HG03354 (cell line): ENCODE data around the gene CLCN2.

Experiments
- ATAC-seq: cut with Tn5 transposase; IDR thresholded peaks from one replicate; pipeline ENCODE4 v1.9.1; 2021; ENCODE audit warnings: mild to moderate bottlenecking; ENCODE audit not compliant: unreplicated experiment, poor library complexity, severe bottlenecking

CLCN2 gene

DNA sequence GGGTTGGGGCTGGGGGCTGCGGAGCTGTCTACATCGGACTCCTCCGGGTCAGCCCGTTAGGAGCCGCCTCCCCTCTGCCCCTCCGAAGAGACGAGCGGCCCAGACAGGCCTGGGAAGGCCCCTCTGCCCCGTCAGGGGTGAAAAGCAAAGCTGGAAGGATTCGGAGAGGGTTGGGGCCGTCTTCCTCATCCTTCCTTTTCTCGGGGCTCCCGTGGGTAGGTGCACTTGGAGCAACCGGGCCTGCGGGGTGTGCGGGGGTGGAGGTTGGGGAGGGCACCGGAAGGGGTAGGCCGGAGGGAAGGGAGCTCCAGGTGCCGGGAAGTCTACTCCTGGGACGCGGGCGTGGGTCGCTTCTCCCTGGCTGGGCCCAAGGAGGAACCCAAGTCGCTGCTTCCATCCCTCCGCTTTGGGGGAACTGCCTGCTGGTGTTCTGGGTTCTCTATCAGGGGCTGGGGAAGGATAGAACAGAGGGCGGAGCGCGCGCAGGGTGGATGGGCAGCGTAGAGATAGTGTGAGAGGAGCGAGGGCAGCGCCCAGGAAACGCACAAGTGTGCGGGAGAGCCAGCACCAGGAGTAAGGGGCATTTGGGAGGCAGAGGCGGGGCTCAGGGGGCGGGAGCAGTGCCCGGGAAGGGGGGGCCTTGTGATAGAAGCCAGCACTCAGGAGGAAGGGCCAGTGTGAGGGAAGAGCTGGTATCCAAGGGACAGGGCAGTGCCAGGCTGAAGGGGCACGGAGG is 695 bp upstream of the CLCN2 start:
- peak; percentile 13 for ATAC-seq

DNA sequence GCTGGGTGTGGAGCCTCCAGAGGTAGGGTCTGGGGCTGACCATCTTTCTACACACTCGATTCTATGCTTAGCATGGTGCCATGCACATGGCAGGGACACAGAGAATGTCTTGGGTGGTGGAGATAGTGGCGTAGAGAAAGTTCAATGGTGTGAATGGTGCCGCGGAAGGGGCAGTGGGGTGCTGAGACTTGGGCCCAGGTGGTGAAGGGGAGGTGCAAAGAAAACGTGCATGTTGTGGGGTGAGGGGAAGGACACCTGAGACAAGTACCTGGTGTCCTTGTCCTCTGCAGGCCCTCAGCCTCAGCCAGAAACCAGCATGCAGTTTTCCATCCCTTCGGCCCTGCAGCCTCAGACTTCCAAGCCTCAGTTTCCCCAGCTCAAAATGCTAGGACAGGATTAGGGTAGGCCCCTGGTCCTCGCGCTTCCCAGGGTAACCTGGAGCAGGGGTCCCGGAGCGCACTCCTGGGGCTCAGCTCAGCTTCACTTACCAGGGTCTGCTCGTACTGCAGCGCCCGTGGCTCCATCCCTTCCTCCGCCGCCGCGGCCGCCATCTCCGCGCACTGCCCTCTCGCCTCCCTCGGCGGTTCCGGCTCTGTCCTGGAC is 375 bp downstream of the CLCN2 start:
- no peak for ATAC-seq

DNA sequence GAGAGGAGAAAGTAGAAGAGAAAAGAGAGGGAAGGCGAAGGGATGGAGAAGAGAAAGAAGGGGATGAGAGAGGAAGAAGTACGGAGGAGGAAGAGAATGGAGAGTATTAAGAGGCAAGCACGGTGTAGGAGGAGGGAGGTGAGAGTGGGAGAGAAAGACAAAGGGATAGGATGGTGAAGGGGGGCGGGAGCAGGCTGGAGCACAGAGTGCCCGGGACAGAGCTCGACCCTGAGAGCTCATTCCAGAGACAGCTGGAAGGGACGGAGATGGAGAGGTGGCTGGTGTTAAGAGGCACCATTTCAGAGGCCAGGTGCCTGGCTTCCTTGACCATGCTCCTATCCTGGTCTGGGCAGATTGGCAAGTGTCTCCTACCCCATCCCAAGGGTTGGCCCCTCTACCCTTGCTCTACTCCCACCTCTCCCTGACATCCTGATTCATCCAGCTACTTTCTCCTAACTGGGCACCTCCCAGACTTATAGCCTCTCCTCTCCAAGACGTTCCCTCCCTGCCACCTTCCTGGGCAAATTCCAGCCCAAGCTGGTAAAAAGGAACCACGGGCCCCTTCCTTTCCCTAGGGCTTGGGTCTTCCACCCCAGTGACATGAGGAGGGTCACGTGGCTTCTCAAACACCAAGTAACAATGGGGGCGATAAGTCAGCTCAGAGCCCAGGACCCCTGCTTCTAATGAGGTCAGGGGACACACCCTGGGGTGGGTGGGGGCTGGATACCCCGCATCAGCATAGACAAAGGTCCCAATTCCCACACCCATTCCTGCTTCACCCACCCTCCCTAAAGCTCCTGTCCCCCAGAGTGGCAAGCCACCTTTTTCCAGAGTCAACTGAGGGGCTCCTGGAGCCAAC is 1.1 kb downstream of the CLCN2 start:
- ATAC-seq: no peak

DNA sequence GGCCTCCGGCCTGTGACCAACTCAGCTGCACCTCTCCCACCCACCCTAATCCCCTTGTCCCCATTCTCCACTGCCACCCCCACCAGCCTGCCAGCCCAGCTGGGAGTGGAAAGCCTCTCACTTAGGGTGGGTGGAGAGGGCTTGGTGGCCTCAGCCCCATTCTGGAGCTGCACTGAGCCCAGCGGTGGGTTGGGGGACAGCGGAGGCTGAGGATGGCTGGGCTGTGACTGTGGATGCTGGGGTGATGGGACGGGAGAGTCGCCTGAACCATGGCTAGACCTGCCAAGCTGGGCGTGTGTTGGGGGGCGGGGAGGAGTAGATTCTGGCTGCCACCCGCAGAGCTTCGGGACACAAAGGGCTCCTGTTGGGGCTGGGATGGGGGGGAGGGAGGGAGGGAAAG is 1.8 kb downstream of the CLCN2 start:
- ATAC-seq: no peak

DNA sequence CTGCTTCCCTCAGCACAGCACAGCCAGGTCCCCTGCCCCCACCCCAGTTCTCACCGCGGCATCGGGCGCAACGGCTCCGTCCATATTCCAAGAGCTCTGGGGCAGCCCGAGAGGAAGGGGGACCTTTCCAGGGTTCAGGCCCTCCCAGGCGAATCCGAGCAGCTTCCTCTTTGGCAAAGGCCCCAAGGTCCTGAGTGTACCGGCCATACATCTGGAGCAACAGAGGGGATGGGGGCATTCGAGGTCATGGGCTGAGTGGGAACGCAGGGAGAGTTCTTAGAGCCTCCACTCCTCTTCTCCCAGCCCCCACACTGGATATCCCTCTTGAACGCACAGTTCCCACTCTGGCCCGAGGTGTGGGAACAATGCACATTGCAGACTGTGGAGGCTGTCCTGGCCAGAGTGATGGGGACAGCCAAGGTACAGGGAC is 2.5 kb downstream of the CLCN2 start:
- no peak for ATAC-seq

DNA sequence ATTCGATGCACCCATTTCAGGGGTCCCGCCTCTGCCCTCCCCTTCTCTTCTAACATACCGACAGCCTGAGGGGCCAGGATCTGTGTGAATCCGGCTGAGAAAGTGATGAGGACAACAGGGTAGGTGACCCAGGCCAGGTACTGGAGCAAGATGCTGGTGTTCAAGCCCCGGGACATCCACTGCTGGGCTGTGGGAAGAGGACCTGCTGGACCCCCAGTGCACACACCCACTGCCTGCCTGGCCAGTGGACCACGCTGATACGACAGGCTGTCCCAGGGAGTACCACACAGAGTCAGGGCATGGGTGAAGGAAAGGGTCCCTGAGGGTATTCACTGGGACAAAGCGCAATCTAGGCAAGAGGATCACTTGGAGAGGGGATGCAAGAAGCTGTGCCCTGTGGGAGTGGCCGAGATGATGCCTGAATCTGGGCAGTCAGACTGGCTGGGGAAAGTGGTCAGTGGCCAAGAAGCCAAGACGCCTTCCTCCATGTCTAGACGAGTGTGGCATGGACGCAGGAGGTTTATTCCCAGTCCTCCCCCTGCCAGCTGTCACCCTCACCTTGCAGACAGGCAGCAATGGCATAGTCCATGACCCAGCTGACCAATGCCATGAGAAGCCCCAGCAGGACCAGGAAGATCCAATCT is 3.2 kb downstream of the CLCN2 start:
- ATAC-seq: no peak

DNA sequence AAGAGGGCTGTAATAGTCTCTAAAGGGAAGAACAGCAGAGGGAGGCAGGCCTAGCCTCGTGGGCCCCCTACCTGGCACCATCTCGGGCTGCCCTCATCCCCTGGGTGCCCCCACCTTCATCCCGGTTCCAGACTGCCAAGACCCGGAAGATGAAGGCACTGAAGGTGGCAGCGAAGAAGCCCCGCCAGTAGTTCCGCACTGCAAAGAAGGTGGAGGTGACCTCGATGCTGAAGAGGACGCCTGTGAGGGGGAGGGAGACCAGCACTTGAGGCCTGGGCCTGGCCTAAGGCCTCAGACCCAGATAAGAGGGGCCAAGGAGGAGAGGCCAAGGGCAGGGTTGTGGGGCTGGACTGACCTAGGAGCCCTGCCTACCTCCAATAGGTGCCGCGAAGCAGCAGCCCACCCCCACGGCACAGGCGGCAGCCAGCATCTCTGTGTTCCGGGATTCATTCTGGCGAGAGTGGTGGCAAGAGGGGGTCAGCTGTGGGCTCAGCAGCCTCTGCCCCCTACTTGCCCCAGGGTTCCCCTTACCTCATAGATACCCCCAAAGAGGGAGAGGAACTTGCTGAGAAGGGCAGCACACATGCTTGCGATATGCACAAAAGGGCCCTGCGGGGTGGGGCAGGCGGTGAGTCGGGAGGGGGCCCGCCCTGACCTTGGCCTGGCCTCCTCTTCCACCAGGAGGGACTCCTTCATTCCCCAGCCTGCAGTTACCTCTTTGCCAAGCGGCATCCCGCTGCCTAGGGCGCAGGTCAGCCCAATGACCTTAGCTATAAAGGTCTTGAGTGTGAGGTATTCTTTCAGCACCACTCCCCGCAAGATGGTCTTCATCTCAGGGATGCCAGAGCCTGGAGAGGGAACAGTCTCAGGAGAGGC is 3.9 kb downstream of the CLCN2 start:
- ATAC-seq: no peak

DNA sequence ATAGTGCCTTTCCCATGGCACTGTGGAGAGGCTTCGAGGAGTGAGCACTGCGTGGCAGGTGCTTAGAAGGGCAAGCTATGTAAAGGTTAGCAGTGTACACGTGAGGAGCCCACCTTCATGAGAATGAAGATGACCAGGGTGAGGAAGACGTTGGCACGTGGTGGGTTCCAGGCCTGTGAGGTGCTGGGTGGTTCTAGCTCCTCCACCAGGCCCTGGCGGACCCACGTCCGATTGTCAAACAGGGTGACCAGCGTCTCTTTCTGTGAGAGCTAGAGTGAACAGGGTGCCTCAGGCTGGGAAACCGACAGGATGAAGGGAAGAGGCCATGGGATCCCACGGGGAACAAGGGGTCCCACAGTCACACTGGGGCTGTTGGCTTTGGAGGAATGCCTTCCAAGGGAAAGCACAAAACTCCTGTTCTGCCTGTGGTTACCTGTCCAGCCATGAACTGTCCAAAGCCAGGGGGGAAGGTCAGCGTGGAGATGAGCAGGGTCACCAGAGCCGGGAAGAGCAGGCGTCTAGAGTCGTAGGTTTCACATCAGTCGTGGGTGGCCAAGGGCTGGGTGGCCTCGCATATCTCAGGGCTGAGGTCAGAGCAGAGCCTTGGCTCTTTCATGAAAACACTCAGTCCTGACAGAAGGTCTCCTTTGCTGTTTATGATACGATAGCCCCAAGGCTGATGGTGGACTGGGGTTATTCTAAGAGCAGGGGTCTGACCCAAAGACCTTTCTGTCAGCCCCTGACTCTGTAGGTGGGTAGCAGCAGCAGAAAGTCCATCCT is 6.0 kb downstream of the CLCN2 start:
- no peak for ATAC-seq

DNA sequence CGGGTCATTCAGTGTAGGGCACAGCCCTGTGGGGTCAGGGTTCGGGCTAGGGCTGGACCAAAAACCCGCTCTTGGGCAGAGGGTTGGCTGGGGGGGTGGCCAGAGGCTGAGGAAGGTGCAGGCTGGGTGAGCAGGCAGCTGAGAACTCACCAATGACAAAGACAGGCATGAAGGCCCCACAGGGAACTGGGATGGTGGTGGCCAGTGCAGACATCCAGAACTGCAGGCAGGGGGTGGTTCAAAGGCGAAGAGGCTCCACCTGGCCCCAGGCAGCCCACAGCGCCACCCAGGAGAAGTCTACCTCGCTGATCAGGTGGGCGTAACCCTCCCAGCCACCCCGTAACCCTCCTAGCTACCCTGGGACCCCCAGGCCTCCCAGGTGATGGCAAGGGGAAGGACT is 6.7 kb downstream of the CLCN2 start:
- no peak for ATAC-seq

DNA sequence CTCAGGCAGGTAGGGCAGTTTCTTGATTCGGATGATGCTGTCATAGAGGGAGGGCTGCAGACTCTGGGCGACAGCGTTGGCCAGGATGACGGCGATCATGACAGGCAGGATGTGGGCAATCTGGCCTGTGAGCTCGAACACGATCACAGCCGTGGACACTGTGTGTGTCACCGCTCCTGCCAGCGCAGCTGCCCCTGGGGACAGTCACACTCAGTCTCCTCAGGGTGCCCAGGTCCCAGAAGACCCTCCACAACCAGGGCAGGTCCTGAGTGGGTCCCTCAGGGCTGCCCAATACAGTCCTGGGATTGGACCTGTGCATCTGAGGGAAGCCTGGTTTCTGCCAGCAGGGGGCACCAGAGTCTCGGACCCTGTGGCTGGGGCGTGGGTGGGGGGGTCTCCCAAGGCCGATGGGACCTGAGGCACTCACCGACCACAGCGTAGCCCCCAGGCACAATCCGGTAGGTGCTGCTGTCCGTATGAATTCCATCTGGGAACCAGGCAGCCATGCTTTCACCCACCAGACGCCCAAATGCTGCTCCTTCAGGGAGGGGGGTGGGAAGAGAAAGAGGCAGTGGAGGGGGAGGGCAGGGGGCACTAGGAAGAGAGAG is 7.2 kb downstream of the CLCN2 start:
- peak; percentile 57 for ATAC-seq

DNA sequence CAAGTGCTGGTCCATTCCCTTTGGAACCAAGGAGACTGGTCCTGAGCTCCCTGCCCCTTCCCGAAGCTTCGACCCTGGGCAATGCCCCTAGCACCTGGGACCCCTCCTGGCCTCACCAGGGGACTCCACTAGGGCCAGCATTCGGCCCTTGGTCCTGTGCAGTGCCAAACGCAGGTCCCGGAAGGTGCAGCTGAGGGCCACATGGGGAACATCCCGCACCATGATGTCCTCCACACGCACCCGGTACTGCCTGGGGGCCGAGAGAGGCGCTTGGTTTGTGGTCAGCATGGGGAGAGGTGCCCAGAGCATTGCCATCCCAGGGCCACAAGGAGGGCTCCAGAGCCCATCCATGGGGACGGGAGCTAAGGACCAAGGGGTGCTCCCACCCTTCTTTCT is 7.9 kb downstream of the CLCN2 start:
- no peak for ATAC-seq

DNA sequence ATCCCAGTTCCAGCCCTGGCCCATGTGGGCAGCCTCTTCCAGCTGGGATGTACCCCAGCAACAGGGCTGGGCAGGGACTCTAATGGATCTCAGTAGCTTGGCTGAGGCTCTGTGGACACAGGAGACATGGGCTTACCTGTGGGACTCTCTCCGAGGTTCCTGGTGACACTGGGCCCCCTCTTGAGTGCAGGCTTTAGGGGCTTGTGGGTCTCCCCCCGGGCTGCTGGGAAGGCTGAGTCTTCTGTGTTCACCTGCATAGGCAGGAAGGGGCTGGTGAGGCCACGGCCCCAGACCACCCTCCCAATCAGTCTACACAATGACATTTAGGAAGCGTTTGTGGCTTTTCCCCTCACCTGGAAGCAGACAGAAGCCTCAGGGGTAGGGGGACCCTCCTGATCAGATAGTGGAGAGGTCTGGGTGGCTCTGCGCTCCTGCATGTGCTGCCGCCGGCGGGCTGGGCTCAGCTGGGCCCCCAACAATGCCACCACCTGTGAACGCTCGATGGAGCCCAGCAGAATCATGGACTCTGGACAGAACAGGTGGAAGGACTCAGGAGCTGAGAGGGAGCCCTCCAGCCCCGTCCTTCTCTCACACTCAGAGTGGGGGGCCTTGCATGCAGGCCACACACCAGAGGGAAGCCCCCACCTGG is 8.4 kb downstream of the CLCN2 start:
- ATAC-seq: no peak

DNA sequence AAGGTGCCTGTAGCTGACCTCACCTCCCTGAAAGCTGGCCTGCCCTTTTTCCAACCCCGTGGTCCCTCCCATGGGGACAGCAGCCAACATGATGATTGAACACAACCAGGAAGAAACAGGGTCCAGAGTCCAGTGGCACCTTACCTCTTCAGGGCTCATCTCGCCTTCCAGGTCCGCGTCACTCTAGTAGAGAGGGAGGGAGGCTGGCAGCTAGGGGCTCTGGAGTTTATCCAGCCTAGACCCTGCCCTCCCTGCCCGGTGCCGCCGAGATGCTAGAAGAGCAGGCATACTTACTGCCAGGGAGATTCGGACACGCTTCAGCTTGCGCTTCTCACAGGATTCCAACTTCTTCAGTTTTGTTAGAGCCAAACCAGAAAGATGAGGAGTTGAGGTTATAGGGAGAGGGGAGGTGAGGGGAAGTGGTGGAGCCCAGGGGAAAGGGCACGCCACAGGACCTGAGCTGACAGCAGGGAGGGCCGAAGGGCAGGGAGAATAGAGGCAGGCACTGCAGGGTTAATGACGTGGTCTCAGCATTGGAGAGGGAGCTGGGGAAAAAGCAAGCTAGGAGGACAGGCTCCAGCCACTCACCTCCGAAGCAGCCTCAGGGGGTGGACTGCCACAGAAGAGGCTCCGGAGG is 9.1 kb downstream of the CLCN2 start:
- no peak for ATAC-seq

DNA sequence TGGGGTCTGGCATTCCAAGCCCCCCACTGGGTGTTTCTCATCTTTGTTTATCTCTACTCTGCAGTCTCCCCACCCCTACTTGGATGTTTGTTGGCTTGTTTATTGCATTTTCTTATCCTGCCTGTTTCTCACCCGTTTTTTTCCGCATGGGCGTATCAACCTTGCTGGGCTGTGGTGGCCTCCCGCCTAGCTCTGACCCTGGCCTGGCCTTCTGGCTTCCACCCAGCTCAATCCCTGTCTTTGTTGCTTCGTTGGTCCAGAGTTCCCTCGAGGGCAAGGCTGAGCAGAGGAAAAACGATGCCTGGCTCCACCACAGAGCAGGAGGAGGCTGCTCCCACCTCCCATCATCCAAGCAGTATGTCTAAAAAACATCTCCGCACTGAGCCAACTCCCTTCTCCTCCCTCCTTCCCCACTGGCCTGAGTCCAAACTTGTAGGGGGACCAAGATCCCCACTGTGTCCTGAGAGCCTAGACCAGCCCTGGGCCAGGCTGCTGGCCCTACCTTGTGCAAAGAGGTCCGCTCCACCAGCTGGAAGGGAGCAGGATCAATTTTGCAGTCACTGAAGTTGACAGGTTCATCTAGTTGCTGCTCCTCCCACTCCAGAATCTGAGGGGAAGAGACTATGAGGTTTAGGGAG is 9.8 kb downstream of the CLCN2 start:
- ATAC-seq: no peak

DNA sequence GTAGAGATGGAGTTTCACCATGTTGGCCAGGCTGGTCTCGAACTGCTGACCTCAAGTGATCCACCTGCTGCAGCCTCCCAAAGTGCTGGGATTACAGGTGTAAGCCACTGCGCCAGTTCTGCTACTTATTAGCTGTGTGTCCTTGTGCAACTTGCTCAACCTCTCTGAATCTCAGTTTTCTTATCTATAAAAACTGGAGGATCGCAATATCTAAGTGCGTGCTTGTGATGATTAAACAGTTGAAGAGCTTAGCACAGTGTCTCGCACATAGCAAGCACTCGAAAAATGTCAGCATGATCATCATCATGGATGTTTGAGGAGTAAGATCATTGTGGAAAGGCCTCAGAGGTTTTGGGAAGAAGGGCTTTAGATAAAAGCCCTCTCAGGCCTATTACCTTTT is 10.8 kb downstream of the CLCN2 start:
- ATAC-seq: no peak

DNA sequence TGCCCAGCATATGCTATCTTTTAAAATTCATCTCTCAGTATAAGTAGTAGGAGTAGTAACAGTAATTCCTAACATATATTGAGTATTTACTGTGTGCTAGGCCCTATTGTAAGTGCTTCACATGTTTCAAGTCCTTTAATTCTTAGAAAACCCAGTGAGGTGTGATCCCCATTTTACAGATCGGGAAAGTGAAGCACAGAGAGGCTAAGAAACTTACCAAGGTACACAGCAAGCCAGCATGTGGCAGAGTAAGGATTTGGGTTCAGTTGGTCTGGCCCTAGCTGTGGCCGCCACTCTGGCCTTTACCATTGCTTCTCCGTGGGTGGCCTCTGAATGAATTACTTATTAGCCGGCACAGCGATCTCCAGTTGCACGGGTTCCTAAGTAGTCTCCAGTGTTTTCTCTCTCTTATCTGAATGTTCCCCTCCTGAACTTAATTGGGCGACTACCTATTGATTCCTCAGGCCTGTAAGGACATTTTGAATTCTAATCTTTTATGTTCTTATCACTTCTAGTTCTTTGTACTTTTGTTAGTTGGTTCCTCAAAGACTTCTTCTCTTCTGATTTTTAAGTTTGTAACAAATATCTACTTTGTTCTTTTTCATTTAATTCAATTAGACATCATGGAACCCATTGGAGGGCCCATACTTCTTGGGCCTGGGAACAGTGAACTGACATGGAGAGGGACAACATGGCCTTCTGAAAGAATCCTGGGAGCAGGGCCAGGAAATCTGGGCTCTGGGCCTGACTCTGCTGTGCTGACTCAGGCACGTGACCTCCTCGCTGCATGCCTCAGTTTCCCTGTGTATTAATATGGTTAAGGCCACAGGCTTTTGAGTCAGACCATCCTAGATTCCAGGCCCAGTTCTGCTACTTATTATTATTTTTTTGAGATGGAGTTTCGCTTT is 11.6 kb downstream of the CLCN2 start:
- ATAC-seq: no peak
